ENCODE data around the gene PIP4K2A.
A peak's percentile ranks its signal among the peaks of the same experiment; 100 is the strongest.

PIP4K2A gene

DNA sequence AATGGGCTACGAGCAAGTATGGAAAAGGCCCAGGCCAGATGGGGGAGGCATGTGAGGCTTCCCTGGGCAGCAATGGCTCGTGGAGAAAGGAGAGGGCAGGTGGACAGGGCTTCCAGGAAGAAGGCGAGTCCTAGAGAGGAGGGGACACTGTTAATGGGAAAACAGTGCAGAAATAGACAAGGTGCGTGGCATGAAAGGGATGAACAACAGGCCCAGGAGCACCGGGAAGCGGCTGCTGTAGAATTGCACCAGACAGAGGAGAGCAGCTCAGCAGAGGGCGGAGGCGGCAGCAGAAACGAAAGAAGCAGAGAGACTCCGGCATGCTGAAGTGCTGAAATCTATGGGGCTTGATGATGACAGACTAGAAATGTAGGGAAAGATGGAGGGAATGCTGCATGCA lies 102.1 kb downstream of the PIP4K2A start:
- TF ChIP-seq, protein P1, sequence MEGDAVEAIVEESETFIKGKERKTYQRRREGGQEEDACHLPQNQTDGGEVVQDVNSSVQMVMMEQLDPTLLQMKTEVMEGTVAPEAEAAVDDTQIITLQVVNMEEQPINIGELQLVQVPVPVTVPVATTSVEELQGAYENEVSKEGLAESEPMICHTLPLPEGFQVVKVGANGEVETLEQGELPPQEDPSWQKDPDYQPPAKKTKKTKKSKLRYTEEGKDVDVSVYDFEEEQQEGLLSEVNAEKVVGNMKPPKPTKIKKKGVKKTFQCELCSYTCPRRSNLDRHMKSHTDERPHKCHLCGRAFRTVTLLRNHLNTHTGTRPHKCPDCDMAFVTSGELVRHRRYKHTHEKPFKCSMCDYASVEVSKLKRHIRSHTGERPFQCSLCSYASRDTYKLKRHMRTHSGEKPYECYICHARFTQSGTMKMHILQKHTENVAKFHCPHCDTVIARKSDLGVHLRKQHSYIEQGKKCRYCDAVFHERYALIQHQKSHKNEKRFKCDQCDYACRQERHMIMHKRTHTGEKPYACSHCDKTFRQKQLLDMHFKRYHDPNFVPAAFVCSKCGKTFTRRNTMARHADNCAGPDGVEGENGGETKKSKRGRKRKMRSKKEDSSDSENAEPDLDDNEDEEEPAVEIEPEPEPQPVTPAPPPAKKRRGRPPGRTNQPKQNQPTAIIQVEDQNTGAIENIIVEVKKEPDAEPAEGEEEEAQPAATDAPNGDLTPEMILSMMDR (IDR thresholded peaks at IDR 0.05): no peak

DNA sequence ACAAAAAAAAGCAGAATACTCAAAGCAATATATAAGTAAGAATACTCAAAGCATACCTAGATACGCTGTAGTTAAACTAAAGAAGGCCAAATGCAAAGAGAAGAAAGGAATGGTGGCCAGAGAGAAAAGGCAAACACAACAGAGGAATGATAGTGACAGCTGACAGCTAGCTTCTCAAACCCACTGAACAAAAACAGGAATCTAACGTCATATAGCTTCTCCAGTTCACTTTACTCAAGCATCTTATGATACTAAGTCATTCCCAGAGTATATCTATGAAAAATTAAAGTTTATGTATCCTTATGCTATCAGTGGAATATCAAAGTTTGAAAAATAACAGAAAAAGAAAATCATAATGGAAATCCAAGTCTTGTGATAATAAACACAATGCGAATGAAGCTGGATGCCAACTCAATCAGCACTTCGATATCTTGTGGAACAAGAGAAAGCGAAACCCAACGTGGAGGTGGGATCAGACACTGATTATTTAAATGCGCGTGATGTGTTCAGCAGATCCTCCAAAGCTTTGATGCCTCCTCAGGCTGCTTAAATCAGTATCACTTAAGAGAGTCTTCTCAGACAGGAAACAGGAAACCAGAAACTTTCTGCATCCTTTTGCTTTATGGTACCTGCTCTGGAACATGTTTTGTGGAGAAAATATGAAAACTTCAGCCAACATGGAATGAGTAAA lies 102.8 kb downstream of the PIP4K2A start:
- TF ChIP-seq, protein P1 (IDR thresholded peaks at IDR 0.05): no peak

DNA sequence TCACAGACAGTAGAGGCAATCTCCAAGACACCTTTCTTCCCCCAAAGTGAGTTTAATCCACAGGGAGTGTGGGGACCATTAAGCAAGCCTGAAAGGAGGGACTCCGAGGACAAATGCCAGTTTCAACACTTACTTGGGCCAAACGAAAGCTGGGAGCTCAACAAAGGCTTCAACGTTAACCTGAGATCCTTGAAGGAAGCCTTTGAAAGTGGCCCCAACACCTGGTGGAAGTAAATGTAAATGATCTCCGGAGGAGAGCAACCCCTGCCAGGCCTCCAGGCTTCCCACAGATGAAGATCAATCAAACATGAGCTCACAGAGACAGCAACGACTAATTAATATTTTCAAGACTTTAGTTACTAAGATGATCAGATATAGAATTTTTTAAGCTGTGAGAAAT lies 103.8 kb downstream of the PIP4K2A start:
- TF ChIP-seq, protein P1 (IDR thresholded peaks at IDR 0.05): no peak

DNA sequence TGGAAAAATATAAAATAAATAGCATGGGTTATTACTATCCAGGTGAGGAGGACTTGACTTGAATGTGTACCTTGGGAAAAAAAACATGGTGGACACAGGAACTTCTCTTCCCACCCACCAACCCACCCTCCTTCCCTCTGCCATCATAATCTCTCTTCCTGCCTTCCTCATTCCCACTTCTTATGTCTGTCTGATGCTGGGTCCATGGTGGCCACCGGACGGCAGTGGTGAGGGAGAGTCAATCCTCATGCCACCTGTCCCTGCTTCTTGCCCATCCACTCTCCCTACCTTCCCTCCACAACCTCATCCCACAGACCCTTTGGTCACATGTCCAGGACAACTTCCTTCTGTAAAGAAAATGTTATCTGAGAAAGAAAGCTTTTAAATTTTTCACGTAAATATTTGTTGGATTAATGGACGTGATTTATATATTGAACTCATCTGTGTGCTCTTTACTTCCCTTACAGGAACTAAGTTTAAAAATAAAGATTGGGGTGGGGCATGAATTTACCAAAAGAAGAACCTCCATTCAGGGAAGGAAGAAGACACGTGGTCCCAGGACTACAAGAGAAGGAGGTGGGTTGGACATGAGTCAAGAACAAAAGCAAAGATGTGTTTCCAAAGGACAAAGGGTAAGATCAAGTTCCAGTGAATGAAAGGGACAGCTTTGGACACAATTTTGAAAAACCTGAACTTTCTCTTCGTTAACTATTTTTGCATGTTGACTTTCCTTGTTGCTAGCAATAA lies 104.5 kb downstream of the PIP4K2A start:
- TF ChIP-seq, protein P1 (IDR thresholded peaks at IDR 0.05): peak; percentile 13; the same call in 1 of the 2 replicates

DNA sequence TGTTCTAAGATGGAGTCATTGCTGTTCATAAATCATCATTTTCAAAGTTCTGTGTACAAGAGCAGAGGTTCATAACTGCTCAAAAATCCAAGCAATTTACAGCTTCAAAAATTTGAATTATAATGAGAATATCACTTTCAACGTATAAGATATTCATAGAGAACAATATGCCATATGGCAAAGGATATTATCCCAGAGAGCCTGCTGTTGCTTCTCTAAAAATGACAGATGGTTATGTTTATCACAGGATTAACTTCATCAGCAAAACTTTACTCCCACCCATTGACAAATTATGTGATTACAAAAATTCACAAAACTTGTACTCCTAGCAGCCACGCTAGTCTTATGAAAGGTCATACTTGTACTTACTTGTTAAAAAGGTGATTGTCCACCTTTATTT lies 105.1 kb downstream of the PIP4K2A start:
- TF ChIP-seq, protein P1 (IDR thresholded peaks at IDR 0.05): no peak

DNA sequence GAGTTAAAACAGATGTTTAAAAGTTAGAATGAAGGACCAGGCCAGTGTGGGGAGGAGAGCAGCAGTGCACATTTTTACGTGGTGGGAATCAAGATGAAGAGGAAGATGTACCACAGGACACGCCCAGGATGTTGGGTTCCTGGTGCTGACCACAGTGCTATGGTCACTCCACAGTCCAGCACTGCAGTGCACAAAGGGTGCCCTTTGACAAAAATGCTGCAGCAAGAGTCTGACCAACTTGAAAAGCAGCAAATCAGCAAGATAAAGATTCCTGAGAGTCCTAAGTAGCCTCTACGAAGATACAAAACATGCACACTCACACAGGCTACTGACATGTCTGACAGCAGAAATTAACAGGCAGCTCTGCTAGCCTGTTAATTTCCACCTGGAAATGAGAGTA lies 107.1 kb downstream of the PIP4K2A start:
- TF ChIP-seq, protein P1 (IDR thresholded peaks at IDR 0.05): no peak

DNA sequence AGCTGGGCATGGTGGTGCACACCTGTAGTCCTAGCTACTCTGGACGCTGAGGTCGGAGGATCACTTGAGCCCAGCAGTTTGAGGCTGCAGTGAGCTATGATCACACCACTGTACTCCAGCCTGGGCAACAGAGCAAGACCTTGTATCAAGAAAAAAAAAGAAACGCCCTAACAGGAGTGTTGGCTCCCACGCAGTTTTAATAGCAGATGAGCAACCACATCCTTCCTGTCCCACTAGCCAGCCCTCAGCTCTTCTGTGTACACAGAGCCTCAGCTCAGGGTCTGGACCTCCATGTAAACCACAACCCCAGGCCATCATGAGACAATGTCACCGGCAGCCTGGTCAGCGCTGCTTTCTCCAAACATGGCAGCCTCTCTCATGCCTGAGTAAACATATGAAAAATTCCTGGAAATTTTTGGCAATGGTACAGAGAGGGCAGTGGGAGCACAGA lies 108.2 kb downstream of the PIP4K2A start:
- TF ChIP-seq, protein P1 (IDR thresholded peaks at IDR 0.05): no peak

Data from LNCAP (cell line).